ENCODE data around the gene PSPC1.
"Not testable (repeated sequence)": the region's sequence is repeated elsewhere in the genome, so short reads cannot be mapped to it uniquely, and the experiment has no call there.

The PSPC1 gene

GRCh38 chr13:19763618-19764017 lies 19.1 kb downstream of the PSPC1 start:
- DNase-seq: no peak

GRCh38 chr13:19759669-19760068 lies 23.1 kb downstream of the PSPC1 start:
- no peak for DNase-seq

- no peak for DNase-seq
Measured at GRCh38 chr13:19742643-19743042, 40.1 kb downstream of the PSPC1 start.

DNA sequence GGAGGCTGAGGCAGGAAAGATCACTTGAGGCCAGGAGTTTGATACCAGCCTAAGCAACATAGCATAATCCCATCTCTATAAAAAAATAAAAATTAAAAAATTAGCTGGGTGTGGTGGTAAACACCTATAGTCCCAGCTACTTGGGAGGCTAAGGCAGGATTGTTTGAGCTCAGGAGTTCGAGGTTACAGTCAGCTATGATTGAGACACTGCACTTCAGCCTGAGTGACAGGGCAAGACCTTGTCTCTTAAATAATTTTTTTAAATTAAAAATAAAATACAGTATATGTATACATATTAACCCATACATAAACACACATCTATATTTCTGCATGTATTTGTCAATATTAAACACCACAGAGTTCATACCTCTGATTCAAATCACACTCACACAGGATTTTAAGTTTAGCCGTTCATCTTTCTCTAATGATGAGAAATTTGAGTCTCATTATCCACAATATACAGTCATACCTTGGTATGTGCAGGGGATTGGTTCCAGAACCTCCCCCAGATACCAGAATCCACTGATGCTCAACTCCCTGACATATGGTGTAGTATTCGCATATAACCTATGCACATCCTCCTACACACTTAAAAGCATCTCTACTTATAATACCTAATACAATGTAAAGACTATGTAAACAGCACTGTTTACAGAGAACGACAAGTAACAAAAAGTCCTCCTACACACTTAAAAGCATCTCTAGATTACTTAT lies 44.7 kb downstream of the PSPC1 start:
- DNase-seq: no peak

DNA sequence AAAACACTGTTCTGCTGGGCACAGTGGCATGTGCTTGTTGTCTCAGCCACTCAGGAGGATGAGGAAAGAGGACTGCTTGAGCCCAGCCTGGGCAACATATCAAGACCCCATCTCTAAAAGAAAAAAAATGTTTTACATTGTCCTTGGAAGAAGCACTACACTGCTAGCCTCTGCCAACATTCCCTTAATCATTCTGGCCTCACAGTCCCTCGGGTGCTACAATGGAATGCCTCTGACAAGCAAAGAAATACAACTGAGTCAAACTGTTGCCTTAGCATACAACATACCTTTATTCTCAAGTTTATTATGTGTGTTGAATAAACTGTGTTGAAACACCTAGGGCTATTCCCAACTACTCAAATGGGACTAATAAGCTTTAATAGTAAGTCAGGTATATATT lies 56.1 kb downstream of the PSPC1 start:
- no peak for DNase-seq

- DNase-seq: no peak
Measured at GRCh38 chr13:19725320-19725719, 57.4 kb downstream of the PSPC1 start.

DNA sequence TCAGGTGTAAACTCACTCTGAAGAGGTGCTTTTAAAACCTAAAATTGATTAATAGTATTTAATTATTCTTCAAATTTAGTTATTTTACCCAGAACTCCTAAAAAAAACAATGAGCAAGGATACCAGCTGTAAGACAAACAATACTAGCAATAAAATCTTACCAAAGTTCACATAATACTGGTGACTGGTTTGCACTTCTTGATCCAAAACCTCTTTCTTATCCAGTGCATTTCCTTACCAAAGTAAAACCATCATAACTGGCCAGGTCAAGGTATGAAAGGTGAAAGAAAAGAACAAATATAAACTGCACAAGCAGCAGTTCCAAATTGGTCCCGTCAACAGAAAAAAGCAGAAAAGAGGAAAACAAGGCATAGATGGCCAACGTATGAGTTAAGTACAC lies 62.7 kb downstream of the PSPC1 start:
- DNase-seq: no peak

GRCh38 chr13:19713186-19713965 lies 69.4 kb downstream of the PSPC1 start:
- DNase-seq: no peak

GRCh38 chr13:19709782-19710181 lies 73.0 kb downstream of the PSPC1 start:
- DNase-seq: not testable (repeated sequence)

DNA sequence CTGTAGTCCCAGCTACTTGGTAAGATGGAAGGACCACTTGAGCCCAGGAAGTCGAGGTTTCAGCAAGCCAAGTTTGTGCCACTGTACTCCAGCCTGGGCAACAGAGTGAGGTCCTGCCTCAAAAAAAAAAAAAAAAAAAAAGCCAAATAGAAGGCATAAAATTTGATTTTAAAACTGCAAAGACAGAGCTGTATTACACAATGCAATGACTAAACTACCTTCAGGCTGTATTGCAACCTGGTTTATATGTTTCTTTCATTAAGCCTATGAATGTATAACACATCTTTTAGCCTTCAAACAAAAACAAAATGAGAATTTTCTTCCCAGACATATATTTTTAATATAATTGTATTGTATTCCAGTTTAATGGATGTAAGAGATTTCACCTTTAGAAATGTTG lies 73.7 kb downstream of the PSPC1 start:
- DNase-seq: not testable (repeated sequence)

GRCh38 chr13:19704256-19704655 lies 78.5 kb downstream of the PSPC1 start:
- not testable (repeated sequence) for DNase-seq

DNA sequence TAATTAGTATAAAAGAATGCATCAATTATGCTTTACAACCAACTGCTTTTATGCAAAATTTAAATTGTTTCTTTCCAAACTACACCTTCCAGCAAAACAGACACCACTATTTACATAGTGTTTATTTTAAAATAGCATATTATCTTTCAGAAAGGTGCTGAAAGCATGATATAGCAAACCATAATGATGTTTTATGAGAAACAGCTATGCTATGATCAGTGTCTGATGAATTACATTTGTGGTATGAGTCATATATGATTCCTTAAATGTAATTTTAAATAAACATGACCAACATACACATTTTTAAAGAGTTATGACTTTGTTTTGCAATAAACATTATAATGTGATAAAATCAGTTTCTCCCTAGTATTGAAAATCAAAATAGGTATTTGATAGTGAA lies 81.1 kb downstream of the PSPC1 start:
- not testable (repeated sequence) for DNase-seq

DNA sequence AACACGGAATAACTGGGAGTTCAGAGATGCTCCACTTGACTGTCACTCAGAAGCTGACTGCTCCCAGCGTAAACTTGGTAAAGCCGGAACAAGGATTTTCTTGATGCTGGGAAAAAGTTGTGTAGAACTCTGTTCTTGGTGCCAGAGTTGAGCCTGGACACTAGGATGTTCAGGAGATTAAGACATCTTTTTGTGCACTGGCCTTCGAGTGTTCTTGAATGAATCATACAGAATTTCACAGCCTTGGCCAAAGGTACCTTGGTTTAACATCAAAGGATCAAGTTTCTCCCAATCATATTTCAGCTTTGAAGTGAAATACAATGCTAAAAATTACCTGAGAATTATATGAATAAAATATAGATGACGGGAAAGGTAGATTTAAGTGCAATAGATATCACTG lies 81.8 kb downstream of the PSPC1 start:
- not testable (repeated sequence) for DNase-seq

DNA sequence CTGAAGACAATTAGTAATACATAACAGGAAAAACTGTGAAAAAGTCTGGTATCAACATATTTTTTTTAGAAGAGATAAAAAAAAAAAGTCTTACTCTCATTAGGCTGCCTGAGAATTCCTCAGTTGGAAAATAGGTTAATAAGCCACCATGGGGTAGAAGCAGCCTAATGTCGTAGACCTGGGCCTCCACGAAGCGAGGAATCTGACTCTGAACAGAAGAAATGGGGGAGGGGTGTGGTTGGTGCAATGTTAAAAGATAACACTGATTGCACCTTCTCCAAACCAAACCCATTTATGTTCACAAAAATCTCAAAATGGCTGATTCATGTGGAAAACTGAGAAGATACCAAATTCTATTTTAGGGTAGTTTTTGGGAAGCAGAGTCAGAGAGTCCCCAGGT lies 86.9 kb downstream of the PSPC1 start:
- no peak for DNase-seq

DNA sequence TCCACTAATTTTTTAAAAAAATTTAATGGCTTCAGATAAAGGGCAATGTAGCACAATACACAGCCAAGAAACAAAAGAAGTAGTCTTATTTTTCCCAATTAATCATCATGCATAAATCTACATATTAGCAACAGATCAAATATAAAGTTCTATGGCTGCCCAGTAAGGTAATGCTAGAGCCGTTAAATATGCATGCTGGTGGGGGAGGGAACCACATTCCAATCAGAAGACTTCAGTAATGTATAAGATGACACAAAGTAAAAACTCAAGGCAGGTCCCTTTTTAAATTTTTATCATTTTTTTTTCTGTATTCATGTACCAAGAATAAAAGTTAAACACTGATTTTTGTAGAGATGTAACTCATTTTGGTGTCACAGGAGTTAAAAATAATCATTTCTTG lies 87.3 kb downstream of the PSPC1 start:
- no peak for DNase-seq

GRCh38 chr13:19691447-19691846 lies 91.3 kb downstream of the PSPC1 start:
- DNase-seq: not testable (repeated sequence)

GRCh38 chr13:19685437-19685836 lies 97.3 kb downstream of the PSPC1 start:
- DNase-seq: no peak

DNA sequence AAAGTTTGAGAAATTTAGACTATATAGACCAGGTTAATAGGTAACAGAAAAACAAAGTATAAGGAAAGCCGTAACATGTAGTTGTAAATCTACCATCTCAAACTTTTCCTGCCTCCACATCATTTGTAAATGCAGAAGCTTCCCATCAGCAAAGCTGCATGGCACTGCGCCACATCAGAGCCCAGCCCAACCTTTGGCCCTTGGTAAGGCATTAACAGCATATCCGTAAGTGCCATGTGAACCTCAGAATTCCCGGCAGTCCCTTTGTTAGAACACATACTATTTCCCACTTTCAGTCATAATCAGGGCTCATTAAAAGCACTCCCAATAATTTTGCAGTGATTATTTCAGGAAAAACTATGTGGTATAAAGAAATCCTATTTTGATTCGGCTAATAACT lies 97.7 kb downstream of the PSPC1 start:
- no peak for DNase-seq

DNA sequence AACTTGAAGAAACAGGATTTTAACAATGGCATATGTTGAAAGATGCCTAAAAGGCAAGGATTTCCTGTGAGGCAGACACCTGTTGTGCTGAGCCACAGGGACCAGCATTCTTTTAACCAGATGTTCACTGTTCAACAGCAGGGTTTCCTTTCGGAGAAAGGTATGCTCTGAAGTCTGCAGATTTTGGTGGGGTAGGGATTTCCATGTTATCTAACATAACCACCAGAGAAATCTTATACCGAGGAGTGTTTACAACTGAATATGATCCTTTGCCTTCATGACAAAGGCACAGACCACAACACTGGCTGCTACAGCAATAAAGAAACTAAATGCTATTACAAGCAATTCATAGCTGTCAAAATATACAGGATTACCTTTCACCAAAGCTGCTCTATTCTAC lies 101.2 kb downstream of the PSPC1 start:
- DNase-seq: no peak

- no peak for DNase-seq
Measured at GRCh38 chr13:19680751-19681150, 102.0 kb downstream of the PSPC1 start.

GRCh38 chr13:19676168-19676567 lies 106.6 kb downstream of the PSPC1 start:
- DNase-seq: no peak

GRCh38 chr13:19674898-19675297 lies 107.8 kb downstream of the PSPC1 start:
- no peak for DNase-seq

DNA sequence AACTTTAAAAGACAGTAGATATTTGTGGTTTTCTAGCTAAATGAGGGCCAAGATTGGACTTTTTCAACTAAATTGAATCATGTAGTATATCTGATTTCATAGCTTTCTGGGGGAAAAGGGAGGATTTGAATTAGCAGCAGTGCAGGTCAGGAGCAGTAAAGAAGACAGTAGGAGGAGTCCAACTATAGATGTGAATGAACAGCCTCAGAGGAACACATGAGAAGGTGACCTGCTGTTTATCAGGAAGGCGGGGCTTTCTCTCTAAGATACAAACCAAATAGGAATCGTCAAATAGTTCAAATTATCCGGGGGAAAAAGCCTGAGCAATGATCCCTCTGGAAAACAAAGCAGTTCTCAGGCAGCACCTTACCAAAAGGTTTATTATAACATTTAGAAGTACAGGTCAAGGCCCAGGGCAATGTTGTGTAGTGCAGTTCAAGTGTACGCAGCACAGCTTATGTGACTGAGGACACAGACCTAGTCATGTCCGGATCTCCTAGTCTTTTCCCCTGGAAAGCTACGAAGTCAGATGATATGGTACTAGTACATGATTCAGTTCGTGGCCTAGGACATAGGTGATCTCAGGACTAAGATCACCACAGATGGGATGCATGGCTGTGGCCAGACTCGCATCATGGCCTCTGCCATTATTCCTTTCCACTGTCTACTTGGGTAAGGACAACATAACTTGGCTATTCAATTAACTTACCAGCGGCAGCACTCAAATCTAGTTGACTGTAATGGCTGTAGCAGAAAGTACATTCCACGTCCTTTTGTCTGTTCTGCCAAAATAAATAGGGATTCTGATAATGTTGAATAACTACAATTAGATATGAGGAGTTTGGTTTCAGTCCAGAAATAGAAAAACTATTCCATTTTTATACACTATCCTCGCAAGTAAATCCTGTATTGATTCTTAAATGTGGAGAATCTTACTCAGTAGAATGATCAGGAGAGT lies 109.0 kb downstream of the PSPC1 start:
- DNase-seq: no peak

Measured in 8988T (cell line).